ENCODE data around the gene TRIM40. TPM values are rescaled to one million over a fixed set of nuclear protein-coding genes. Genes with fewer than 3 reads are reported as not detected.

TRIM40 gene
- total and polyA plus RNA-seq, 2 of the 13 experiments (the other 11 are each of a cell fraction or from before 2014, with no cell fraction given), result 0.58 TPM; not detected in 1

DNA sequence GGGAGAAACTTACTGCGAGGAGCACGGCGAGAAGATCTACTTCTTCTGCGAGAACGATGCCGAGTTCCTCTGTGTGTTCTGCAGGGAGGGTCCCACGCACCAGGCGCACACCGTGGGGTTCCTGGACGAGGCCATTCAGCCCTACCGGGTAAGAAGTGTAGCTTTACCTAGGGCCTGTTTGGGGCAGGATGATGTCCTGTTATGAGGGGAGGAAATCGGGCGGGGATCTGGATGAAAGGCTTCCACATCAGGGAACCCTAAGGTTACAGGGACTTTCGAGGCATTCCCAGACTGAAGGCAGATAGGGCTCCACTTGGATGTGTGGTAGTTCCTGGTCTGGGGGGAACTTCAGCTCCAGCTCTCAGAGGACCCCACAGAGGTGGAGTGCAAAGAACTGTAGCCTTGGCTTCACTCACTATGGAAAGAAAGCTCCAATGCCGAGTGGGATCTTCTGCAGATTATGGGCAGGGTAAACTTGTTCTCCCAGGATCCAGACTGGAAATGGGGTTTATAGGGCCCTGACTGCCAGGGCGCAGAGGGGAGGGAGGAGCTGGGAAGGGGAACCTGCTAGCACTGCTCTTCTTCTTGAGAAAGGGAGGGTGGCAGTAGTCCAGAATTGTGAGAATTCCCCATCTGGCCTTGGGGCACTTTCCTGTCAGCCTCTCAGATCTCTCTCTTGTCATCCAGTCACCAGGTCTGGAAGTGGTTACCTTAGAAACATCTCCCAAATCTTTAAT lies 28.1 kb downstream of the TRIM40 start (continued):
- TF ChIP-seq, protein P1, sequence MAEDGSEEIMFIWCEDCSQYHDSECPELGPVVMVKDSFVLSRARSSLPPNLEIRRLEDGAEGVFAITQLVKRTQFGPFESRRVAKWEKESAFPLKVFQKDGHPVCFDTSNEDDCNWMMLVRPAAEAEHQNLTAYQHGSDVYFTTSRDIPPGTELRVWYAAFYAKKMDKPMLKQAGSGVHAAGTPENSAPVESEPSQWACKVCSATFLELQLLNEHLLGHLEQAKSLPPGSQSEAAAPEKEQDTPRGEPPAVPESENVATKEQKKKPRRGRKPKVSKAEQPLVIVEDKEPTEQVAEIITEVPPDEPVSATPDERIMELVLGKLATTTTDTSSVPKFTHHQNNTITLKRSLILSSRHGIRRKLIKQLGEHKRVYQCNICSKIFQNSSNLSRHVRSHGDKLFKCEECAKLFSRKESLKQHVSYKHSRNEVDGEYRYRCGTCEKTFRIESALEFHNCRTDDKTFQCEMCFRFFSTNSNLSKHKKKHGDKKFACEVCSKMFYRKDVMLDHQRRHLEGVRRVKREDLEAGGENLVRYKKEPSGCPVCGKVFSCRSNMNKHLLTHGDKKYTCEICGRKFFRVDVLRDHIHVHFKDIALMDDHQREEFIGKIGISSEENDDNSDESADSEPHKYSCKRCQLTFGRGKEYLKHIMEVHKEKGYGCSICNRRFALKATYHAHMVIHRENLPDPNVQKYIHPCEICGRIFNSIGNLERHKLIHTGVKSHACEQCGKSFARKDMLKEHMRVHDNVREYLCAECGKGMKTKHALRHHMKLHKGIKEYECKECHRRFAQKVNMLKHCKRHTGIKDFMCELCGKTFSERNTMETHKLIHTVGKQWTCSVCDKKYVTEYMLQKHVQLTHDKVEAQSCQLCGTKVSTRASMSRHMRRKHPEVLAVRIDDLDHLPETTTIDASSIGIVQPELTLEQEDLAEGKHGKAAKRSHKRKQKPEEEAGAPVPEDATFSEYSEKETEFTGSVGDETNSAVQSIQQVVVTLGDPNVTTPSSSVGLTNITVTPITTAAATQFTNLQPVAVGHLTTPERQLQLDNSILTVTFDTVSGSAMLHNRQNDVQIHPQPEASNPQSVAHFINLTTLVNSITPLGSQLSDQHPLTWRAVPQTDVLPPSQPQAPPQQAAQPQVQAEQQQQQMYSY (CRISPR knock-in tag; IDR thresholded peaks at IDR 0.05), result no peak
- TF ChIP-seq ZNF547 (CRISPR knock-in tag; IDR thresholded peaks at IDR 0.05) (0 out of 2 replicates have a peak, but pooled peaks have one; percentile 31), EED (CRISPR knock-in tag; IDR thresholded peaks at IDR 0.05) (0 out of 2 replicates have a peak, but pooled peaks have one; percentile 34), NCOA1 (CRISPR knock-in tag; IDR thresholded peaks at IDR 0.05) (peak; percentile 10; the same call in 1 of the 2 replicates), MTF1 (CRISPR knock-in tag; IDR thresholded peaks at IDR 0.05) (no peak), ZSCAN20 (CRISPR knock-in tag; IDR thresholded peaks at IDR 0.05; ENCODE audit: borderline replicate concordance) (no peak), ZEB1 (IDR thresholded peaks at IDR 0.05; ENCODE audit: insufficient replicate concordance, low read depth) (no peak), ZNF30 (CRISPR knock-in tag; IDR thresholded peaks at IDR 0.05) (no peak), ZFP1 (CRISPR knock-in tag; IDR thresholded peaks at IDR 0.05) (no peak), TP53 (CRISPR knock-in tag; conservative IDR thresholded peaks at IDR 0.05) (no peak), ZBTB38 (CRISPR knock-in tag; IDR thresholded peaks at IDR 0.05) (0 out of 2 replicates have a peak, but pooled peaks have one; percentile 3), PTBP1 (IDR thresholded peaks at IDR 0.05; ENCODE audit: low read depth, low read length, poor library complexity, severe bottlenecking) (no peak)
- TF ChIP-seq, protein P2, sequence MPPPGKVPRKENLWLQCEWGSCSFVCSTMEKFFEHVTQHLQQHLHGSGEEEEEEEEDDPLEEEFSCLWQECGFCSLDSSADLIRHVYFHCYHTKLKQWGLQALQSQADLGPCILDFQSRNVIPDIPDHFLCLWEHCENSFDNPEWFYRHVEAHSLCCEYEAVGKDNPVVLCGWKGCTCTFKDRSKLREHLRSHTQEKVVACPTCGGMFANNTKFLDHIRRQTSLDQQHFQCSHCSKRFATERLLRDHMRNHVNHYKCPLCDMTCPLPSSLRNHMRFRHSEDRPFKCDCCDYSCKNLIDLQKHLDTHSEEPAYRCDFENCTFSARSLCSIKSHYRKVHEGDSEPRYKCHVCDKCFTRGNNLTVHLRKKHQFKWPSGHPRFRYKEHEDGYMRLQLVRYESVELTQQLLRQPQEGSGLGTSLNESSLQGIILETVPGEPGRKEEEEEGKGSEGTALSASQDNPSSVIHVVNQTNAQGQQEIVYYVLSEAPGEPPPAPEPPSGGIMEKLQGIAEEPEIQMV (CRISPR knock-in tag; IDR thresholded peaks at IDR 0.05; ENCODE audit: low read depth), result no peak
- TF ChIP-seq, protein P3, sequence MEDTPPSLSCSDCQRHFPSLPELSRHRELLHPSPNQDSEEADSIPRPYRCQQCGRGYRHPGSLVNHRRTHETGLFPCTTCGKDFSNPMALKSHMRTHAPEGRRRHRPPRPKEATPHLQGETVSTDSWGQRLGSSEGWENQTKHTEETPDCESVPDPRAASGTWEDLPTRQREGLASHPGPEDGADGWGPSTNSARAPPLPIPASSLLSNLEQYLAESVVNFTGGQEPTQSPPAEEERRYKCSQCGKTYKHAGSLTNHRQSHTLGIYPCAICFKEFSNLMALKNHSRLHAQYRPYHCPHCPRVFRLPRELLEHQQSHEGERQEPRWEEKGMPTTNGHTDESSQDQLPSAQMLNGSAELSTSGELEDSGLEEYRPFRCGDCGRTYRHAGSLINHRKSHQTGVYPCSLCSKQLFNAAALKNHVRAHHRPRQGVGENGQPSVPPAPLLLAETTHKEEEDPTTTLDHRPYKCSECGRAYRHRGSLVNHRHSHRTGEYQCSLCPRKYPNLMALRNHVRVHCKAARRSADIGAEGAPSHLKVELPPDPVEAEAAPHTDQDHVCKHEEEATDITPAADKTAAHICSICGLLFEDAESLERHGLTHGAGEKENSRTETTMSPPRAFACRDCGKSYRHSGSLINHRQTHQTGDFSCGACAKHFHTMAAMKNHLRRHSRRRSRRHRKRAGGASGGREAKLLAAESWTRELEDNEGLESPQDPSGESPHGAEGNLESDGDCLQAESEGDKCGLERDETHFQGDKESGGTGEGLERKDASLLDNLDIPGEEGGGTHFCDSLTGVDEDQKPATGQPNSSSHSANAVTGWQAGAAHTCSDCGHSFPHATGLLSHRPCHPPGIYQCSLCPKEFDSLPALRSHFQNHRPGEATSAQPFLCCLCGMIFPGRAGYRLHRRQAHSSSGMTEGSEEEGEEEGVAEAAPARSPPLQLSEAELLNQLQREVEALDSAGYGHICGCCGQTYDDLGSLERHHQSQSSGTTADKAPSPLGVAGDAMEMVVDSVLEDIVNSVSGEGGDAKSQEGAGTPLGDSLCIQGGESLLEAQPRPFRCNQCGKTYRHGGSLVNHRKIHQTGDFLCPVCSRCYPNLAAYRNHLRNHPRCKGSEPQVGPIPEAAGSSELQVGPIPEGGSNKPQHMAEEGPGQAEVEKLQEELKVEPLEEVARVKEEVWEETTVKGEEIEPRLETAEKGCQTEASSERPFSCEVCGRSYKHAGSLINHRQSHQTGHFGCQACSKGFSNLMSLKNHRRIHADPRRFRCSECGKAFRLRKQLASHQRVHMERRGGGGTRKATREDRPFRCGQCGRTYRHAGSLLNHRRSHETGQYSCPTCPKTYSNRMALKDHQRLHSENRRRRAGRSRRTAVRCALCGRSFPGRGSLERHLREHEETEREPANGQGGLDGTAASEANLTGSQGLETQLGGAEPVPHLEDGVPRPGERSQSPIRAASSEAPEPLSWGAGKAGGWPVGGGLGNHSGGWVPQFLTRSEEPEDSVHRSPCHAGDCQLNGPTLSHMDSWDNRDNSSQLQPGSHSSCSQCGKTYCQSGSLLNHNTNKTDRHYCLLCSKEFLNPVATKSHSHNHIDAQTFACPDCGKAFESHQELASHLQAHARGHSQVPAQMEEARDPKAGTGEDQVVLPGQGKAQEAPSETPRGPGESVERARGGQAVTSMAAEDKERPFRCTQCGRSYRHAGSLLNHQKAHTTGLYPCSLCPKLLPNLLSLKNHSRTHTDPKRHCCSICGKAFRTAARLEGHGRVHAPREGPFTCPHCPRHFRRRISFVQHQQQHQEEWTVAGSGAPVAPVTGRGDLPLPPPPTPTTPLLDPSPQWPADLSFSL (CRISPR knock-in tag; IDR thresholded peaks at IDR 0.05), result no peak
- TF ChIP-seq, protein P4, sequence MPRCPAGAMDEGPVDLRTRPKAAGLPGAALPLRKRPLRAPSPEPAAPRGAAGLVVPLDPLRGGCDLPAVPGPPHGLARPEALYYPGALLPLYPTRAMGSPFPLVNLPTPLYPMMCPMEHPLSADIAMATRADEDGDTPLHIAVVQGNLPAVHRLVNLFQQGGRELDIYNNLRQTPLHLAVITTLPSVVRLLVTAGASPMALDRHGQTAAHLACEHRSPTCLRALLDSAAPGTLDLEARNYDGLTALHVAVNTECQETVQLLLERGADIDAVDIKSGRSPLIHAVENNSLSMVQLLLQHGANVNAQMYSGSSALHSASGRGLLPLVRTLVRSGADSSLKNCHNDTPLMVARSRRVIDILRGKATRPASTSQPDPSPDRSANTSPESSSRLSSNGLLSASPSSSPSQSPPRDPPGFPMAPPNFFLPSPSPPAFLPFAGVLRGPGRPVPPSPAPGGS (CRISPR knock-in tag; IDR thresholded peaks at IDR 0.05), result peak; percentile 46; the same call in 1 of the 2 replicates

Measured in HepG2 (cell line).